Stomach (tissue), 9 donors: Measurements from ENCODE around the gene AFDN. TPM values are rescaled to one million over a fixed set of nuclear protein-coding genes. Genes with fewer than 3 reads are reported as not detected.

Experiments
- DNase-seq, 2 donors: peaks; one replicate each; pipeline versions ENCODE4 v3.0.0 to v3.0.0-alpha.2; 2013 to 2019
- H3K27ac ChIP-seq, 5 donors: fragments of 200-600 bp in 4 of 5; sonication (generic) in 4 of 5; one replicate each; pipeline ENCODE4 v1.5.1; 2013 to 2019; ENCODE audit warnings: mild to moderate bottlenecking in 1 of 5, moderate library complexity in 1 of 5
- H3K27me3 ChIP-seq, 3 donors: fragments of 200-600 bp; sonication (generic); one replicate each; pipeline ENCODE4 v1.5.1; 2017 to 2019; ENCODE audit warnings: mixed run types in 1 of 3
- H3K36me3 ChIP-seq, 4 donors: fragments of 200-600 bp; sonication (generic); 1 replicate in 3 of 4; 2 replicates in 1 of 4; pipeline ENCODE4 v1.5.1; 2016 to 2019
- H3K4me1 ChIP-seq, 4 donors: fragments of 200-600 bp; sonication (generic); one replicate each; pipeline ENCODE4 v1.5.1; 2016 to 2019
- H3K4me3 ChIP-seq, 4 donors: fragments of 200-600 bp; sonication (generic) in 3 of 4; one replicate each; pipeline ENCODE4 v1.5.1; 2016 to 2019; ENCODE audit warnings: mild to moderate bottlenecking in 1 of 4
- H3K9me3 ChIP-seq, 4 donors: fragments of 200-600 bp; sonication (generic); one replicate each; pipeline ENCODE4 v1.5.1; 2016 to 2019
- EP300 ChIP-seq: sonication (generic); formaldehyde crosslinking; IDR thresholded peaks from one replicate; pipeline ENCODE4 v1.6.1; 2017; ENCODE audit warnings: antibody characterized with exemption
- POLR2A ChIP-seq, 4 donors: fragments of 450-650 bp; IDR thresholded peaks; one replicate each; pipeline ENCODE4 v1.6.1; 2016; ENCODE audit warnings: antibody characterized with exemption in 4 of 4, control low read depth in 2 of 4, mild to moderate bottlenecking in 1 of 4, moderate library complexity in 1 of 4
- POLR2AphosphoS5 ChIP-seq, 3 donors: sonication (generic); formaldehyde crosslinking; IDR thresholded peaks; one replicate each; pipeline ENCODE4 v1.6.1; 2016; ENCODE audit warnings: antibody characterized with exemption in 3 of 3
- WGBS, 5 donors: extraction: QIAGEN DNeasy Blood & Tissue Kit in 3 of 5; methylation state at CpG; one replicate each; pipeline versions ENCODE4 v1.1.5 to v1.1.7; 2013 to 2018; 5-methylcytosine and 5-hydroxymethylcytosine counted together
- intact Hi-C: fragments of 100-400 bp; cut with DNase I; formaldehyde crosslinking; loops from one replicate; pipeline ENCODE4 v1.15.1; 2023; ENCODE audit warnings: low total_unique reads
- polyA plus RNA-seq, 3 donors: library from polyadenylated mRNA; stranded (reverse); fragments of 200-250 nt; gene quantifications; one replicate each; pipeline ENCODE4 v1.2.3, GENCODE V29; 2013
- total RNA-seq, 5 donors: library from RNA; depleted of rRNA; stranded (reverse); fragments of >200 nt; gene quantifications; one replicate each; pipeline versions ENCODE4 v1.1.0 to v1.2.3, GENCODE V29; 2014 to 2016
- TF ChIP-seq, protein P1 (sequence below), 7 experiments: fragments of 450-650 bp in 4 of 7; fragments of 200-600 bp in 3 of 7; sonication (generic) in 3 of 7; IDR thresholded peaks; one replicate each; pipeline ENCODE4 v1.5.1; 2016 to 2019; ENCODE audit warnings: antibody characterized with exemption in 7 of 7, control low read depth in 2 of 7, mild to moderate bottlenecking in 1 of 7
- donor health status: healthy with polysubstance abuse.
- donor health status: Bipolar disorder and iron deficiency.
- donor health status: healthy.

The AFDN gene
- total and polyA plus RNA-seq, 8 donors: 24.8 to 521 (median 114) TPM

- H3K9me3 ChIP-seq: no peaks in the 10 kb centered on the region
- peaks cover 0 to 34% (median 7%) of the 10 kb centered on the region in 3 donors for H3K27me3 ChIP-seq
- no peak overlapping the region for H3K4me3 ChIP-seq
- WGBS, 5 donors: 49 to 88% (median 80%) methylated on average over 1 of the region's 1 CpG
- TF ChIP-seq, protein P1, sequence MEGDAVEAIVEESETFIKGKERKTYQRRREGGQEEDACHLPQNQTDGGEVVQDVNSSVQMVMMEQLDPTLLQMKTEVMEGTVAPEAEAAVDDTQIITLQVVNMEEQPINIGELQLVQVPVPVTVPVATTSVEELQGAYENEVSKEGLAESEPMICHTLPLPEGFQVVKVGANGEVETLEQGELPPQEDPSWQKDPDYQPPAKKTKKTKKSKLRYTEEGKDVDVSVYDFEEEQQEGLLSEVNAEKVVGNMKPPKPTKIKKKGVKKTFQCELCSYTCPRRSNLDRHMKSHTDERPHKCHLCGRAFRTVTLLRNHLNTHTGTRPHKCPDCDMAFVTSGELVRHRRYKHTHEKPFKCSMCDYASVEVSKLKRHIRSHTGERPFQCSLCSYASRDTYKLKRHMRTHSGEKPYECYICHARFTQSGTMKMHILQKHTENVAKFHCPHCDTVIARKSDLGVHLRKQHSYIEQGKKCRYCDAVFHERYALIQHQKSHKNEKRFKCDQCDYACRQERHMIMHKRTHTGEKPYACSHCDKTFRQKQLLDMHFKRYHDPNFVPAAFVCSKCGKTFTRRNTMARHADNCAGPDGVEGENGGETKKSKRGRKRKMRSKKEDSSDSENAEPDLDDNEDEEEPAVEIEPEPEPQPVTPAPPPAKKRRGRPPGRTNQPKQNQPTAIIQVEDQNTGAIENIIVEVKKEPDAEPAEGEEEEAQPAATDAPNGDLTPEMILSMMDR (IDR thresholded peaks at IDR 0.05): no peak
- TF ChIP-seq POLR2AphosphoS5 (IDR thresholded peaks at IDR 0.05) (no peak), POLR2A (IDR thresholded peaks at IDR 0.05) (no peak), EP300 (no peak)
- H3K27ac ChIP-seq: no peak overlapping the region
- no peak for DNase-seq
- no peaks in the 10 kb centered on the region for H3K36me3 ChIP-seq
- peaks cover 3 to 10% (median 9%) of the 10 kb centered on the region in 4 donors for H3K4me1 ChIP-seq
- intact Hi-C loops: no loop called here
These were observed 25.4 kb upstream of the AFDN start for GRCh38 chr6:167801263-167801662.

DNA sequence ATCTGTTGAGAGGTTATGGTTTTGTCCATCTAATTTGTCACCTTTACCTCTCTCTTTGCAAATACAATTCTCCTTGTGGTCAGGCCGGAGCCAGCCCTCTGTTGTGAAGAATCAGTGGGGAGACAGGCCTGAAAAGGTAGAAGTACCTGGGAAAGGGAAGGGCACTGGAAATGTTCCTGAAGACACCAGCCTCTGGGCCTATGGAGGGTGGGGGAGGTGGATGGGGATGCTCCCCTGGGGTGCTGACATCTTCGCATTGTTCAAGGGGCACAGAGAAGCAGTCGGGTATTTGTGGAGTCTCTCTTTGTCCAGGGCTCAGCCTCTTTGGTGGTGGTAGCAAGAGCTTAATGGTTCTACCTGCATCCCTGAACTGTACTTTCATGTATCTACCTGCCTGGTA is 24.4 kb upstream of the AFDN start:
- Histone ChIP-seq H3K4me3 (no peak overlapping the region), H3K9me3 (no peaks in the 10 kb centered on the region), H3K27me3 (peaks cover 0 to 23% (median 0%) of the 10 kb centered on the region in 3 donors), H3K4me1 (peaks cover 0 to 4% (median under 1%) of the 10 kb centered on the region in 4 donors), H3K27ac (no peak overlapping the region), H3K36me3 (no peaks in the 10 kb centered on the region)
- DNase-seq: no peak
- intact Hi-C loops: no loop called here
- 94 to 100% (median 97%) methylated on average over 3 of the region's 3 CpGs for WGBS, 5 donors
- no peak for TF ChIP-seq POLR2AphosphoS5 (IDR thresholded peaks at IDR 0.05)

- TF ChIP-seq POLR2A (IDR thresholded peaks at IDR 0.05): no peak
- Histone ChIP-seq H3K4me1 (peaks cover 0 to 4% (median 0%) of the 10 kb centered on the region in 4 donors), H3K9me3 (no peaks in the 10 kb centered on the region), H3K27ac (no peak overlapping the region), H3K36me3 (no peaks in the 10 kb centered on the region), H3K4me3 (no peak overlapping the region), H3K27me3 (peaks cover 0 to 13% (median 0%) of the 10 kb centered on the region in 3 donors)
- no peak for DNase-seq
- 84 to 97% (median 96%) methylated on average over 8 of the region's 8 CpGs for WGBS, 5 donors
- intact Hi-C loops: no loop called here
These were observed 22.9 kb upstream of the AFDN start for GRCh38 chr6:167803816-167804215.

DNA sequence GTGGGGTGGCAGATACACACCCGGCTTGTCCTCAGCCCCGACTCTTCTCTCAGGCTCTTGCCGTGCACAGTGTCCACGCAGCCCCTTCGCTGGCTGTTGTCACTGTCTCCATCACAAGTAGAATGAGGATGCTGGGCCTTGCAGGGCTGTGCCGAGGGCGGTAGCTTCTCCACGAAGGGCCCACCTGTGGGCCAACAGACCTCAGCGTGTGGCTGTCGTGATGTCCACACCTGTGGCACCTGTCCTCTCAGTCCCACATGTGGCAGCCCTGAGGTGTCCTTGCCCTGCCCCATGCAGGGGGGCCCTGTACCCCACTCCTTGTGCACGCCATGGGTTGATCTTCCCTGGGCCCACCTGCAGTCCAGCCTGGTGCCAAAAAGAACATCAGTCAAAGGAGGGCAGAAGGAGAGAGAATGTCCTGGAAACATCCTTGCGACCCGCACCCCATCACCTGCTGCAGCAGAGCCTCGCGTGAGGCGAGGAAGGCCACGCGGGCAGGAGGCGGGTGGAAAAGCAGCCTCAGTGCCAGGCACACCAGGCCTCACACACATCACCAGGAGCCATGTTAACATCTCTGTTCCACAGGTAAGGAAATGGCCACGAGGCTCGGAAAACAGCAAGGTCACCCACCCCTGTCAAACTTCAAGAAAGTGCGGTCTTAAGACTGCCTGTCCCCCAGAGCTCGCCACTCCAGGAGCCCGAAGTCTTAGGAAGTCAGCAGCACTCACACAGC is 22.3 kb upstream of the AFDN start:
- TF ChIP-seq, protein P1 (IDR thresholded peaks at IDR 0.05): no peak
- no peak for TF ChIP-seq POLR2AphosphoS5 (IDR thresholded peaks at IDR 0.05)
- no peak for TF ChIP-seq EP300
- no peak for TF ChIP-seq POLR2A (IDR thresholded peaks at IDR 0.05)
- no peak overlapping the region for H3K4me3 ChIP-seq
- peaks cover 0 to 4% (median 0%) of the 10 kb centered on the region in 4 donors for H3K4me1 ChIP-seq
- 91 to 98% (median 94%) methylated on average over 20 to 24 of the region's 24 CpGs for WGBS, 5 donors
- no peaks in the 10 kb centered on the region for H3K9me3 ChIP-seq
- no peak for DNase-seq
- no peak overlapping the region for H3K27ac ChIP-seq
- H3K27me3 ChIP-seq: peaks cover 0 to 13% (median 0%) of the 10 kb centered on the region in 3 donors
- intact Hi-C loops: no loop called here
- H3K36me3 ChIP-seq: no peaks in the 10 kb centered on the region

GRCh38 chr6:167805349-167806060 is 21.2 kb upstream of the AFDN start:
- intact Hi-C loops: no loop called here
- Histone ChIP-seq H3K27me3 (peaks cover 0 to 13% (median 0%) of the 10 kb centered on the region in 3 donors), H3K4me1 (peaks cover 0 to 4% (median 0%) of the 10 kb centered on the region in 4 donors), H3K36me3 (no peaks in the 10 kb centered on the region), H3K27ac (no peak overlapping the region), H3K9me3 (no peaks in the 10 kb centered on the region), H3K4me3 (no peak overlapping the region)
- WGBS, 5 donors: 47 to 61% (median 53%) methylated on average over 8 of the region's 8 CpGs
- DNase-seq: no peak
- TF ChIP-seq POLR2A (IDR thresholded peaks at IDR 0.05) (no peak), EP300 (no peak), POLR2AphosphoS5 (IDR thresholded peaks at IDR 0.05) (no peak)
- TF ChIP-seq, protein P1 (IDR thresholded peaks at IDR 0.05): no peak
